ENCODE measurements around the gene CCDC93. TPM values are rescaled to one million over a fixed set of nuclear protein-coding genes. Genes with fewer than 3 reads are reported as not detected.

CCDC93 gene
- polyA plus RNA-seq, 2 of the 4 experiments (the other 2 are of a cell fraction), result 14.4 to 17.8 TPM

DNA sequence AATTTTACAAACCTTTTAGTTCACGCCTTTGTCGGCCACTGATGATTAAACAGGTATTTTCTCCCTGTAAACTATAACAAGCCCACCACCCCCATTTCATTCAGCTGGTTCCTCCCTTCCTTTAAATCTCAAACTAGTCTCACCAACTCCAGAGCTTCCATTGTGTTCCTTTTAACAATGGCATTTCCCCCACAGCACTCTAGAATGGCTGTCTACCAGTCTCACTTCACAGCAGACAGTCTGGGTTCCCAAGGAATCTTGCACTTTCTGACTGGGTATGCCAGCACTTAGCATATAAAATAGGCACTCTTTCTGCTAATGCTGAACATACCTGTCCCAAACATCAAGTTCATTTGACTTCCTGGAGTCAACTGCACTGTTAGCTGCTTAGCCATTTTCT, 75.3 kb downstream of the CCDC93 start:
- FAIRE-seq (no peak), ATAC-seq (no peak), DNase-seq (ENCODE audit: low read depth in 1 of 2, low spot score in 1 of 2) (no peak)
- 91% methylated on average over 2 of the region's 2 CpGs for WGBS (ENCODE audit: missing lambda C conversion rate)
- Histone ChIP-seq H3K4me1 (0 out of 3 replicates have a peak, but pooled peaks cover 5% of the 10 kb centered on the region), H3K4me2 (no peak overlapping the region), H3K4me3 (no peak overlapping the region), H3K9me3 (no peaks in the 10 kb centered on the region), H3K27ac (no peak overlapping the region)
- CTCF ChIA-PET, result interaction anchor here (0.6 to 2.3 kb wide), 6 partner anchors 8 to 497 kb away, joined by 3 to 11 read pairs (median 4); partner anchors contain the start of gene DDX18
- TF ChIP-seq JUNB (IDR thresholded peaks at IDR 0.05) (no peak), ESRRA (IDR thresholded peaks at IDR 0.05; ENCODE audit: borderline replicate concordance, low read length) (no peak), RFX5 (IDR thresholded peaks at IDR 0.05) (no peak), RAD21 (conservative IDR thresholded peaks at IDR 0.05 in 1 of 2, IDR thresholded peaks at IDR 0.05 in 1 of 2) (no peak), EHMT2 (IDR thresholded peaks at IDR 0.05; ENCODE audit: low read depth) (no peak), MYC (IDR thresholded peaks at IDR 0.05; ENCODE audit: borderline replicate concordance, low read length) (no peak), ZFP36 (IDR thresholded peaks at IDR 0.05; ENCODE audit: borderline replicate concordance, partially characterized antibody) (no peak), HDAC2 (IDR thresholded peaks at IDR 0.05) (no peak), ZC3H11A (IDR thresholded peaks at IDR 0.05) (no peak), CEBPB (IDR thresholded peaks at IDR 0.05) (no peak), SREBF2 (IDR thresholded peaks at IDR 0.05) (no peak), HOXA7 (CRISPR knock-in tag; IDR thresholded peaks at IDR 0.05) (no peak), POLR2A (IDR thresholded peaks at IDR 0.05; ENCODE audit: low read length) (no peak), JUN (IDR thresholded peaks at IDR 0.05) (no peak), ZNF302 (CRISPR knock-in tag; IDR thresholded peaks at IDR 0.05) (no peak), EHF (CRISPR knock-in tag; IDR thresholded peaks at IDR 0.05) (no peak), CBX8 (IDR thresholded peaks at IDR 0.05) (no peak)
- TF ChIP-seq, protein P1, sequence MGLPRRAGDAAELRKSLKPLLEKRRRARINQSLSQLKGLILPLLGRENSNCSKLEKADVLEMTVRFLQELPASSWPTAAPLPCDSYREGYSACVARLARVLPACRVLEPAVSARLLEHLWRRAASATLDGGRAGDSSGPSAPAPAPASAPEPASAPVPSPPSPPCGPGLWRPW (IDR thresholded peaks at IDR 0.05), result no peak
- TF ChIP-seq, protein P2, sequence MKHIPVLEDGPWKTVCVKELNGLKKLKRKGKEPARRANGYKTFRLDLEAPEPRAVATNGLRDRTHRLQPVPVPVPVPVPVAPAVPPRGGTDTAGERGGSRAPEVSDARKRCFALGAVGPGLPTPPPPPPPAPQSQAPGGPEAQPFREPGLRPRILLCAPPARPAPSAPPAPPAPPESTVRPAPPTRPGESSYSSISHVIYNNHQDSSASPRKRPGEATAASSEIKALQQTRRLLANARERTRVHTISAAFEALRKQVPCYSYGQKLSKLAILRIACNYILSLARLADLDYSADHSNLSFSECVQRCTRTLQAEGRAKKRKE (CRISPR knock-in tag; IDR thresholded peaks at IDR 0.05; ENCODE audit: low read depth), result no peak
- TF ChIP-seq, protein P3, sequence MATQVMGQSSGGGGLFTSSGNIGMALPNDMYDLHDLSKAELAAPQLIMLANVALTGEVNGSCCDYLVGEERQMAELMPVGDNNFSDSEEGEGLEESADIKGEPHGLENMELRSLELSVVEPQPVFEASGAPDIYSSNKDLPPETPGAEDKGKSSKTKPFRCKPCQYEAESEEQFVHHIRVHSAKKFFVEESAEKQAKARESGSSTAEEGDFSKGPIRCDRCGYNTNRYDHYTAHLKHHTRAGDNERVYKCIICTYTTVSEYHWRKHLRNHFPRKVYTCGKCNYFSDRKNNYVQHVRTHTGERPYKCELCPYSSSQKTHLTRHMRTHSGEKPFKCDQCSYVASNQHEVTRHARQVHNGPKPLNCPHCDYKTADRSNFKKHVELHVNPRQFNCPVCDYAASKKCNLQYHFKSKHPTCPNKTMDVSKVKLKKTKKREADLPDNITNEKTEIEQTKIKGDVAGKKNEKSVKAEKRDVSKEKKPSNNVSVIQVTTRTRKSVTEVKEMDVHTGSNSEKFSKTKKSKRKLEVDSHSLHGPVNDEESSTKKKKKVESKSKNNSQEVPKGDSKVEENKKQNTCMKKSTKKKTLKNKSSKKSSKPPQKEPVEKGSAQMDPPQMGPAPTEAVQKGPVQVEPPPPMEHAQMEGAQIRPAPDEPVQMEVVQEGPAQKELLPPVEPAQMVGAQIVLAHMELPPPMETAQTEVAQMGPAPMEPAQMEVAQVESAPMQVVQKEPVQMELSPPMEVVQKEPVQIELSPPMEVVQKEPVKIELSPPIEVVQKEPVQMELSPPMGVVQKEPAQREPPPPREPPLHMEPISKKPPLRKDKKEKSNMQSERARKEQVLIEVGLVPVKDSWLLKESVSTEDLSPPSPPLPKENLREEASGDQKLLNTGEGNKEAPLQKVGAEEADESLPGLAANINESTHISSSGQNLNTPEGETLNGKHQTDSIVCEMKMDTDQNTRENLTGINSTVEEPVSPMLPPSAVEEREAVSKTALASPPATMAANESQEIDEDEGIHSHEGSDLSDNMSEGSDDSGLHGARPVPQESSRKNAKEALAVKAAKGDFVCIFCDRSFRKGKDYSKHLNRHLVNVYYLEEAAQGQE (IDR thresholded peaks at IDR 0.05), result no peak
- POLR2A ChIA-PET, result no interaction called here

DNA sequence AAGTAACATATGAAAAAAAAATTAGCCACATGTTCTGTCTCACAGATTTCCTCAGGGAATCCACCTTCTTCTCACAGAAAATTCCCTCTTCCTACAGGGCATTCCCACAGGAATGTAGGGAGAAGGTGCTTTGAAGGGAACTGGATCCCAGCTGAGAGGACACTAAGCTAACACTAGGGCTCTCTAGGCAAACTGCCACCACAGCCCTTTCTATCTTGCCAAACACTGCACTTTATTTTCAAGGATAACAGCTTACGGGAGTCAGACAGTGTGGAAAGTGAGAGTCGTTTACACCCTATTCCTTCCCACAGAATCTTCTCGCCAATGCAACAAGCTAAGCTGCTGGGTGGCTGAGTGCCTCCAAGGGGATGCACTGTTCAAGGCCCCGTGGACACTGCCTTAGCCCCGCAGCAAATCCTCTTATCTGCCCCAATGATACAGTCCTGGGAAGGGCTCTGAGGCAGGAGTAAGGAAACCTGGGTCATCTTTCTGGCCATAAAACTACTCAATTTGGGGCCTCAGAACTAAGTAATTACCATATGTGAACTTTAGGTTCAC, 76.9 kb downstream of the CCDC93 start:
- no peak overlapping the region for H3K27ac ChIP-seq
- no peak for FAIRE-seq
- POLR2A ChIA-PET, result no interaction called here
- CTCF ChIA-PET, result interaction anchor here (1.4 to 2.3 kb wide), 2 partner anchors 66 to 122 kb away, joined by 3 to 11 read pairs; partner anchors contain the start of gene DDX18
- H3K4me1 ChIP-seq, result no peaks in the 10 kb centered on the region
- no peak for ATAC-seq
- H3K4me3 ChIP-seq, result no peak overlapping the region
- H3K9me3 ChIP-seq, result no peaks in the 10 kb centered on the region
- no peak for DNase-seq (ENCODE audit: low read depth in 1 of 2, low spot score in 1 of 2)
- 89% methylated on average over 5 of the region's 5 CpGs for WGBS (ENCODE audit: missing lambda C conversion rate)
- H3K4me2 ChIP-seq, result no peak overlapping the region
- TF ChIP-seq, protein P1 (IDR thresholded peaks at IDR 0.05), result no peak
- TF ChIP-seq HOXB13 (CRISPR knock-in tag; IDR thresholded peaks at IDR 0.05; ENCODE audit: low read depth) (no peak), SREBF2 (IDR thresholded peaks at IDR 0.05) (no peak), GATA3 (IDR thresholded peaks at IDR 0.05; ENCODE audit: borderline replicate concordance) (no peak), HOXB5 (CRISPR knock-in tag; IDR thresholded peaks at IDR 0.05) (no peak), NPAS2 (CRISPR knock-in tag; IDR thresholded peaks at IDR 0.05; ENCODE audit: borderline replicate concordance) (no peak), EP300 (IDR thresholded peaks at IDR 0.05) (no peak), JUNB (IDR thresholded peaks at IDR 0.05) (no peak), NR3C1 (IDR thresholded peaks at IDR 0.05) (no peak), RAD21 (conservative IDR thresholded peaks at IDR 0.05 in 1 of 2, IDR thresholded peaks at IDR 0.05 in 1 of 2) (no peak), MAZ (IDR thresholded peaks at IDR 0.05; ENCODE audit: borderline replicate concordance, low read depth, low read length) (no peak), NFE2L2 (conservative IDR thresholded peaks at IDR 0.05; ENCODE audit: low read length) (no peak), ZNF302 (CRISPR knock-in tag; IDR thresholded peaks at IDR 0.05) (no peak), FOSL2 (IDR thresholded peaks at IDR 0.05) (no peak), FOSL2 (CRISPR knock-in tag; IDR thresholded peaks at IDR 0.05) (no peak), KDM1A (IDR thresholded peaks at IDR 0.05; ENCODE audit: low read depth) (no peak)
- TF ChIP-seq, protein P4, sequence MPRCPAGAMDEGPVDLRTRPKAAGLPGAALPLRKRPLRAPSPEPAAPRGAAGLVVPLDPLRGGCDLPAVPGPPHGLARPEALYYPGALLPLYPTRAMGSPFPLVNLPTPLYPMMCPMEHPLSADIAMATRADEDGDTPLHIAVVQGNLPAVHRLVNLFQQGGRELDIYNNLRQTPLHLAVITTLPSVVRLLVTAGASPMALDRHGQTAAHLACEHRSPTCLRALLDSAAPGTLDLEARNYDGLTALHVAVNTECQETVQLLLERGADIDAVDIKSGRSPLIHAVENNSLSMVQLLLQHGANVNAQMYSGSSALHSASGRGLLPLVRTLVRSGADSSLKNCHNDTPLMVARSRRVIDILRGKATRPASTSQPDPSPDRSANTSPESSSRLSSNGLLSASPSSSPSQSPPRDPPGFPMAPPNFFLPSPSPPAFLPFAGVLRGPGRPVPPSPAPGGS (IDR thresholded peaks at IDR 0.05), result no peak
- TF ChIP-seq, protein P5, sequence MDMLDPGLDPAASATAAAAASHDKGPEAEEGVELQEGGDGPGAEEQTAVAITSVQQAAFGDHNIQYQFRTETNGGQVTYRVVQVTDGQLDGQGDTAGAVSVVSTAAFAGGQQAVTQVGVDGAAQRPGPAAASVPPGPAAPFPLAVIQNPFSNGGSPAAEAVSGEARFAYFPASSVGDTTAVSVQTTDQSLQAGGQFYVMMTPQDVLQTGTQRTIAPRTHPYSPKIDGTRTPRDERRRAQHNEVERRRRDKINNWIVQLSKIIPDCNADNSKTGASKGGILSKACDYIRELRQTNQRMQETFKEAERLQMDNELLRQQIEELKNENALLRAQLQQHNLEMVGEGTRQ (IDR thresholded peaks at IDR 0.05), result no peak
